RWPE2 (cell line): Measurements from ENCODE around the gene KIAA1755.
A peak's percentile ranks its signal among the peaks of the same experiment; 100 is the strongest.

Experiments
- ATAC-seq: fragments of 200-7000 bp; cut with Tn5 transposase; 3 replicates; pipeline ENCODE4 v1.9.1; 2021; ENCODE audit warnings: low read depth
- DNase-seq: peaks from one replicate; pipeline ENCODE4 v3.0.0-alpha.2; 2020; ENCODE audit warnings: low spot score
- H3K27ac ChIP-seq: fragments of 450-650 bp; 2 replicates; pipeline ENCODE4 v1.5.1; 2017; ENCODE audit warnings: mild to moderate bottlenecking; ENCODE audit not compliant: poor library complexity, severe bottlenecking
- H3K27me3 ChIP-seq: fragments of 250-450 bp; sonication (Bioruptor Pico); 2 replicates; pipeline ENCODE4 v1.5.1; 2021; ENCODE audit warnings: mild to moderate bottlenecking, moderate library complexity; ENCODE audit not compliant: insufficient read depth, poor library complexity, severe bottlenecking
- H3K36me3 ChIP-seq: fragments of 250-450 bp; sonication (Bioruptor Pico); 2 replicates; pipeline ENCODE4 v1.5.1; 2020; ENCODE audit warnings: low read depth, mild to moderate bottlenecking, moderate library complexity
- H3K4me1 ChIP-seq: fragments of 250-450 bp; sonication (Bioruptor Pico); 2 replicates; pipeline ENCODE4 v1.5.1; 2021; ENCODE audit warnings: mild to moderate bottlenecking, moderate library complexity; ENCODE audit not compliant: insufficient read depth, poor library complexity, severe bottlenecking
- H3K4me3 ChIP-seq: fragments of 250-450 bp; sonication (Bioruptor Pico); 2 replicates; pipeline ENCODE4 v1.5.1; 2021; ENCODE audit warnings: mild to moderate bottlenecking, moderate library complexity; ENCODE audit not compliant: severe bottlenecking
- H3K9me3 ChIP-seq: fragments of 250-450 bp; sonication (Bioruptor Pico); 2 replicates; pipeline ENCODE4 v1.5.1; 2021; ENCODE audit warnings: mild to moderate bottlenecking, moderate library complexity; ENCODE audit not compliant: severe bottlenecking
- CTCF ChIP-seq: fragments of 450-650 bp; IDR thresholded peaks from one replicate; pipeline ENCODE4 v1.5.1; 2017; ENCODE audit warnings: mild to moderate bottlenecking, moderate library complexity; ENCODE audit not compliant: poor library complexity, severe bottlenecking

The KIAA1755 gene

GRCh38 chr20:38230957-38231526 is 29.5 kb downstream of the KIAA1755 start:
- no peaks in the 10 kb centered on the region for H3K36me3 ChIP-seq
- H3K9me3 ChIP-seq: no peaks in the 10 kb centered on the region
- peaks cover 6% of the 10 kb centered on the region for H3K4me1 ChIP-seq
- H3K27ac ChIP-seq: peak overlapping the region; percentile 8
- peak; percentile 73 for DNase-seq
- TF ChIP-seq CTCF: no peak
- no peak for ATAC-seq
- H3K27me3 ChIP-seq: no peaks in the 10 kb centered on the region
- no peak overlapping the region for H3K4me3 ChIP-seq

- no peak for TF ChIP-seq CTCF
- H3K4me1 ChIP-seq: peaks cover 6% of the 10 kb centered on the region
- DNase-seq (no peak), ATAC-seq (no peak)
- no peak overlapping the region for H3K4me3 ChIP-seq
- H3K27ac ChIP-seq: no peak overlapping the region
- no peaks in the 10 kb centered on the region for H3K36me3 ChIP-seq
- H3K9me3 ChIP-seq: no peaks in the 10 kb centered on the region
- H3K27me3 ChIP-seq: no peaks in the 10 kb centered on the region
Observed at GRCh38 chr20:38230253-38230551, 30.3 kb downstream of the KIAA1755 start.

- DNase-seq (peak; percentile 75), ATAC-seq (peak; percentile 13; the same call in 1 of the 3 replicates)
- H3K9me3 ChIP-seq: no peaks in the 10 kb centered on the region
- H3K27me3 ChIP-seq: no peaks in the 10 kb centered on the region
- no peaks in the 10 kb centered on the region for H3K36me3 ChIP-seq
- H3K27ac ChIP-seq: no peak overlapping the region
- TF ChIP-seq CTCF: peak; percentile 95
- H3K4me1 ChIP-seq: peaks cover 6% of the 10 kb centered on the region
- H3K4me3 ChIP-seq: no peak overlapping the region
Observed at GRCh38 chr20:38229376-38230252, 30.9 kb downstream of the KIAA1755 start.

- H3K4me1 ChIP-seq: peaks cover 6% of the 10 kb centered on the region
- DNase-seq (no peak), ATAC-seq (no peak)
- H3K4me3 ChIP-seq: no peak overlapping the region
- H3K9me3 ChIP-seq: no peaks in the 10 kb centered on the region
- TF ChIP-seq CTCF: no peak
- H3K27me3 ChIP-seq: no peaks in the 10 kb centered on the region
- H3K36me3 ChIP-seq: no peaks in the 10 kb centered on the region
- no peak overlapping the region for H3K27ac ChIP-seq
Observed at GRCh38 chr20:38228436-38228835, 32.1 kb downstream of the KIAA1755 start.
